Ishikawa (cell line): ENCODE measurements around the gene ZNF316.

Source experiments
- CEBPB ChIP-seq: IDR thresholded peaks from 2 replicates; pipeline ENCODE4 v1.6.1; 2012
- CREB1 ChIP-seq: IDR thresholded peaks from 2 replicates; pipeline ENCODE4 v1.6.1; 2012; ENCODE audit warnings: low read depth
- EGR1 ChIP-seq: IDR thresholded peaks from 2 replicates; pipeline ENCODE4 v1.6.1; 2012
- EP300 ChIP-seq: IDR thresholded peaks from 2 replicates; pipeline ENCODE4 v1.6.1; 2012; ENCODE audit warnings: borderline replicate concordance
- FOXM1 ChIP-seq: IDR thresholded peaks from 2 replicates; pipeline ENCODE4 v1.6.1; 2012; ENCODE audit warnings: low read depth, borderline replicate concordance
- MAX ChIP-seq: IDR thresholded peaks from 2 replicates; pipeline ENCODE4 v1.6.1; 2012
- NFIC ChIP-seq: IDR thresholded peaks from 2 replicates; pipeline ENCODE4 v1.6.1; 2012
- RAD21 ChIP-seq: IDR thresholded peaks from 2 replicates; pipeline ENCODE4 v1.6.1; 2012; ENCODE audit warnings: low read depth
- REST ChIP-seq: IDR thresholded peaks from 2 replicates; pipeline ENCODE4 v1.6.1; 2012; ENCODE audit warnings: low read depth, mild to moderate bottlenecking
- TAF1 ChIP-seq: IDR thresholded peaks from 2 replicates; pipeline ENCODE4 v1.6.1; 2012; ENCODE audit warnings: low read depth, mild to moderate bottlenecking
- TCF12 ChIP-seq: IDR thresholded peaks from 2 replicates; pipeline ENCODE4 v1.6.1; 2012; ENCODE audit warnings: low read depth
- TEAD4 ChIP-seq: IDR thresholded peaks from 2 replicates; pipeline ENCODE4 v1.6.1; 2012
- USF1 ChIP-seq: IDR thresholded peaks from 2 replicates; pipeline ENCODE4 v1.6.1; 2012
- YY1 ChIP-seq: IDR thresholded peaks from 2 replicates; pipeline ENCODE4 v1.6.1; 2012; ENCODE audit warnings: low read depth
- ZBTB7A ChIP-seq: IDR thresholded peaks from 2 replicates; pipeline ENCODE4 v1.6.1; 2012; ENCODE audit warnings: low read depth

ZNF316 gene

GRCh38 chr7:6636741-6637543 lies at the start of gene ZNF316:
Gene ZNF316, plus strand, starts transcription at chr7:6637318. Its CDS starts 5,092 bp downstream, at chr7:6642410.
- TF ChIP-seq EP300 (no peak), TAF1 (peak; percentile 69; the same call in 1 of the 2 replicates), USF1 (peak; percentile 94), YY1 (no peak), TEAD4 (no peak), REST (no peak), TCF12 (no peak), RAD21 (no peak), NFIC (no peak), CREB1 (no peak), ZBTB7A (peak; percentile 61; the same call in 1 of the 2 replicates), FOXM1 (no peak), MAX (peak; percentile 69; the same call in 1 of the 2 replicates), EGR1 (peak; percentile 39; the same call in 1 of the 2 replicates), CEBPB (no peak)

- TF ChIP-seq RAD21: no peak
- no peak for TF ChIP-seq REST
Observed at GRCh38 chr7:6588566-6588965, 48.6 kb upstream of the ZNF316 start.

- TF ChIP-seq EP300 (no peak), FOXM1 (no peak), CREB1 (no peak), NFIC (no peak), EGR1 (no peak), RAD21 (no peak), REST (no peak), CEBPB (no peak), MAX (no peak), TCF12 (no peak), ZBTB7A (no peak), TAF1 (no peak), USF1 (no peak), YY1 (no peak), TEAD4 (no peak)
Observed at GRCh38 chr7:6589151-6589828, 47.8 kb upstream of the ZNF316 start.
